GM10248 (cell line): ENCODE results near the gene CAMK1G.
A peak's percentile ranks its signal among the peaks of the same experiment; 100 is the strongest.

Source experiments
- CTCF ChIA-PET: fragments of 300-600 bp; sonication (Branson Sonifier 250); formaldehyde crosslinking; extraction: SDS; loops from one replicate; lab custom pipeline; 2021; ENCODE audit warnings: antibody characterized with exemption; lab: Yijun Ruan, JAX
- POLR2A ChIA-PET: fragments of 350-650 bp; sonication (Branson Sonifier 250); formaldehyde crosslinking; extraction: SDS; loops from one replicate; lab custom pipeline; 2020; ENCODE audit warnings: antibody characterized with exemption; lab: Yijun Ruan, JAX
- DNase-seq: peaks from one replicate; pipeline ENCODE4 v3.0.0; 2012; ENCODE audit errors: extremely low spot score
- TF ChIP-seq, protein P1 (sequence below): IDR thresholded peaks from 2 replicates; pipeline ENCODE4 v1.5.1; 2012; ENCODE audit warnings: mild to moderate bottlenecking, low read depth; ENCODE audit errors: extremely low read depth, missing control alignments, control extremely low read depth

Gene CAMK1G

GRCh38 chr1:209569455-209570207 is 13.9 kb upstream of the CAMK1G start:
- peak; percentile 55 for DNase-seq
- TF ChIP-seq, protein P1, sequence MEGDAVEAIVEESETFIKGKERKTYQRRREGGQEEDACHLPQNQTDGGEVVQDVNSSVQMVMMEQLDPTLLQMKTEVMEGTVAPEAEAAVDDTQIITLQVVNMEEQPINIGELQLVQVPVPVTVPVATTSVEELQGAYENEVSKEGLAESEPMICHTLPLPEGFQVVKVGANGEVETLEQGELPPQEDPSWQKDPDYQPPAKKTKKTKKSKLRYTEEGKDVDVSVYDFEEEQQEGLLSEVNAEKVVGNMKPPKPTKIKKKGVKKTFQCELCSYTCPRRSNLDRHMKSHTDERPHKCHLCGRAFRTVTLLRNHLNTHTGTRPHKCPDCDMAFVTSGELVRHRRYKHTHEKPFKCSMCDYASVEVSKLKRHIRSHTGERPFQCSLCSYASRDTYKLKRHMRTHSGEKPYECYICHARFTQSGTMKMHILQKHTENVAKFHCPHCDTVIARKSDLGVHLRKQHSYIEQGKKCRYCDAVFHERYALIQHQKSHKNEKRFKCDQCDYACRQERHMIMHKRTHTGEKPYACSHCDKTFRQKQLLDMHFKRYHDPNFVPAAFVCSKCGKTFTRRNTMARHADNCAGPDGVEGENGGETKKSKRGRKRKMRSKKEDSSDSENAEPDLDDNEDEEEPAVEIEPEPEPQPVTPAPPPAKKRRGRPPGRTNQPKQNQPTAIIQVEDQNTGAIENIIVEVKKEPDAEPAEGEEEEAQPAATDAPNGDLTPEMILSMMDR = peak; percentile 85
- CTCF ChIA-PET = interaction anchor here (0.7 to 3.3 kb wide), 40 partner anchors 9 to 441 kb away, joined by 3 to 48 read pairs (median 4); partner anchors contain the start of genes CAMK1G and UTP25
- POLR2A ChIA-PET = no interaction called here

DNA sequence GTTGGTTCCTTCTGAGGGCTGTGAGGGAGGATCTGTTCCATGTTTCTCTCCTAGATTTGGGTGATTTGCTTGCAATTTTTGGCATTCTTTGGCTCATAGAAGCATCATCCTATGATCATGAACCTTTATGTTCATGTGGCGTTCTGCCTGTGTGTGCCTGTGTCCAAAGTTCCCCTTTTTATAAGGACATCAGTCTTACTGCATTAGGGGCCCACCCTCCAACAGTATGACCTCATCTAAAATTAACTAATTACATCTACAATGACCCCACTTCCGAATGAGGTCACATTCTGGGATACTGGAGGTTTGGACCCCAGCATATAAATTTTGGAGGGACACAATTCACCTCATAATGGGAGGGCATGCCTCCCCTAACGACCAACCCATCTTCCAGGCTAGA is 12.8 kb upstream of the CAMK1G start:
- CTCF ChIA-PET = interaction anchor here (1.4 to 3.3 kb wide), 9 partner anchors 12 to 440 kb away, joined by 3 to 48 read pairs (median 15); partner anchors contain the start of gene CAMK1G
- POLR2A ChIA-PET = no interaction called here
- TF ChIP-seq, protein P1 = no peak
- DNase-seq = no peak

- ChIA-PET CTCF (interaction anchor here (0.6 to 17.0 kb wide), 35 partner anchors 9 to 328 kb away, joined by 3 to 144 read pairs (median 5); no protein-coding TSS in a partner anchor), POLR2A (no interaction called here)
- peak; percentile 80 for DNase-seq
- TF ChIP-seq, protein P1 = peak; percentile 91
Measured at GRCh38 chr1:209576392-209577197, 6.9 kb upstream of the CAMK1G start.

DNA sequence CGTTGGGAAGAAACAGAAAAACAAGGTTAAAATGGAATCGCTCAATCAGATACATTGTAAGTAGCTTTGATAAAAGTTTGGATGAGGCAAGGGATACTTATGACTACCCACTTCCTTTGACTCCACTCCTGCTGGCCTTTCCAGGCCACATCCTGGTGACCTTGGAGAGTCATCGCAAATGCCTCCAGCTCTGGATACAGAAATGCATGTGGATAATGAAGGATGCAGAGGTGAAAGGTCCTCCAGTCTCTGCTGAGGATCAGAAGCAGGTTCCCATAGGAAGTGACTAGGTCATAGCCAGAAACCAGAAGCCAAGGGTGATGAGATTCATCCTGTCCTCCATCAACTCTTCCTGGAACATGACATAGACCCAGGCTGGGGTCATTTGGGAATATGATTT is 6.2 kb upstream of the CAMK1G start:
- ChIA-PET CTCF (interaction anchor here (0.8 to 17.0 kb wide), 29 partner anchors 8 to 283 kb away, joined by 3 to 144 read pairs (median 5); no protein-coding TSS in a partner anchor), POLR2A (no interaction called here)
- no peak for DNase-seq
- TF ChIP-seq, protein P1 = no peak

GRCh38 chr1:209580577-209580976 is 2.9 kb upstream of the CAMK1G start:
- ChIA-PET POLR2A (no interaction called here), CTCF (interaction anchor here (1.2 to 17.0 kb wide), 3 partner anchors 11 to 47 kb away, joined by 3 to 144 read pairs (median 8); no protein-coding TSS in a partner anchor)
- no peak for DNase-seq
- TF ChIP-seq, protein P1 = no peak

GRCh38 chr1:209584231-209584672 is 738 bp downstream of the CAMK1G start:
- CTCF ChIA-PET = interaction anchor here (1.1 to 17.0 kb wide), 9 partner anchors 8 to 164 kb away, joined by 3 to 144 read pairs (median 5); no protein-coding TSS in a partner anchor
- DNase-seq = no peak
- TF ChIP-seq, protein P1 = no peak
- POLR2A ChIA-PET = no interaction called here
